HG03025 (cell line): Measurements from ENCODE around the gene TMPRSS12.
"Not testable (repeated sequence)": the region's sequence is repeated elsewhere in the genome, so short reads cannot be mapped to it uniquely, and the experiment has no call there.

Experiments
- ATAC-seq: cut with Tn5 transposase; IDR thresholded peaks from one replicate; pipeline ENCODE4 v1.9.1; 2021; ENCODE audit warnings: mild to moderate bottlenecking, moderate library complexity; ENCODE audit not compliant: unreplicated experiment, low FRiP score

The TMPRSS12 gene

GRCh38 chr12:50925342-50925651, 82.6 kb downstream of the TMPRSS12 start:
- no peak for ATAC-seq

GRCh38 chr12:50925920-50926319, 83.2 kb downstream of the TMPRSS12 start:
- ATAC-seq, result no peak

- ATAC-seq, result no peak
These were observed 83.7 kb downstream of the TMPRSS12 start for GRCh38 chr12:50926415-50926814.

- ATAC-seq, result not testable (repeated sequence)
These were observed 84.2 kb downstream of the TMPRSS12 start for GRCh38 chr12:50926932-50927331.

GRCh38 chr12:50927356-50927755, 84.6 kb downstream of the TMPRSS12 start:
- ATAC-seq, result no peak

GRCh38 chr12:50927766-50928224, 85.1 kb downstream of the TMPRSS12 start:
- ATAC-seq, result no peak

GRCh38 chr12:50928392-50928791, 85.7 kb downstream of the TMPRSS12 start:
- no peak for ATAC-seq

GRCh38 chr12:50929831-50930230, 87.1 kb downstream of the TMPRSS12 start:
- ATAC-seq, result no peak

- ATAC-seq, result not testable (repeated sequence)
These were observed 87.8 kb downstream of the TMPRSS12 start for GRCh38 chr12:50930477-50930876.

GRCh38 chr12:50932787-50933280, 90.1 kb downstream of the TMPRSS12 start:
- no peak for ATAC-seq

GRCh38 chr12:50933459-50934124, 90.9 kb downstream of the TMPRSS12 start:
- no peak for ATAC-seq

- ATAC-seq, result no peak
These were observed 91.7 kb downstream of the TMPRSS12 start for GRCh38 chr12:50934371-50934851.

GRCh38 chr12:50934981-50935807, 92.5 kb downstream of the TMPRSS12 start:
- no peak for ATAC-seq

GRCh38 chr12:50936821-50937530, 94.2 kb downstream of the TMPRSS12 start:
- no peak for ATAC-seq
